HepG2 (cell line): ENCODE data around the gene CSNK1A1. TPM values are rescaled to one million over a fixed set of nuclear protein-coding genes. Genes with fewer than 3 reads are reported as not detected.

Source experiments
- AGO2 ChIP-seq: fragments of 200-400 bp; formaldehyde crosslinking; optimal IDR thresholded peaks from 2 replicates; pipeline ENCODE3; 2017; ENCODE audit warnings: mild to moderate bottlenecking, low read depth, low read length, moderate library complexity
- BCLAF1 ChIP-seq: fragments of 450-650 bp; IDR thresholded peaks from 2 replicates; pipeline ENCODE4 v1.6.1; 2017; ENCODE audit warnings: mild to moderate bottlenecking
- CHCHD3 ChIP-seq: sonication (generic); formaldehyde crosslinking; IDR thresholded peaks from 2 replicates; pipeline ENCODE4 v1.8.0; 2022; ENCODE audit warnings: mild to moderate bottlenecking, missing genetic modification reagents, moderate library complexity
- CREM ChIP-seq, 2 experiments: sonication (generic) in 1 of 2; formaldehyde crosslinking in 1 of 2; IDR thresholded peaks; 2 replicates each; pipeline versions ENCODE4 v1.4.0 to v1.6.1; 2016 to 2020; ENCODE audit warnings: antibody characterized with exemption in 1 of 2, mild to moderate bottlenecking in 1 of 2, missing genetic modification reagents in 1 of 2
- E2F5 ChIP-seq: sonication (generic); formaldehyde crosslinking; conservative IDR thresholded peaks from 2 replicates; pipeline ENCODE4 v1.4.0; 2020; ENCODE audit warnings: missing genetic modification reagents
- FOXO1 ChIP-seq: sonication (generic); formaldehyde crosslinking; IDR thresholded peaks from 2 replicates; pipeline ENCODE4 v1.4.0; 2020; ENCODE audit warnings: missing genetic modification reagents
- HDAC1 ChIP-seq: sonication (generic); formaldehyde crosslinking; IDR thresholded peaks from 2 replicates; pipeline ENCODE4 v1.5.1; 2020; ENCODE audit warnings: mild to moderate bottlenecking, missing genetic modification reagents
- RBM22 ChIP-seq: fragments of 200-400 bp; formaldehyde crosslinking; optimal IDR thresholded peaks from 2 replicates; pipeline ENCODE3; 2017; ENCODE audit warnings: mild to moderate bottlenecking, low read length, moderate library complexity
- RCOR2 ChIP-seq: IDR thresholded peaks from 2 replicates; pipeline ENCODE4 v1.6.1; 2016; ENCODE audit warnings: missing biosample characterization, missing genetic modification reagents
- SETDB1 ChIP-seq: sonication (generic); formaldehyde crosslinking; IDR thresholded peaks from 2 replicates; pipeline ENCODE4 v1.5.1; 2020; ENCODE audit warnings: missing genetic modification reagents, mild to moderate bottlenecking, borderline replicate concordance
- TFAP4 ChIP-seq: sonication (generic); IDR thresholded peaks from 2 replicates; pipeline ENCODE4 v1.6.1; 2016; ENCODE audit warnings: low read depth, borderline replicate concordance
- ZBTB38 ChIP-seq: sonication (generic); formaldehyde crosslinking; IDR thresholded peaks from 2 replicates; pipeline ENCODE4 v1.5.1; 2020; ENCODE audit warnings: mild to moderate bottlenecking, missing genetic modification reagents
- ZBTB4 ChIP-seq: sonication (generic); formaldehyde crosslinking; IDR thresholded peaks from 2 replicates; pipeline ENCODE4 v1.4.0; 2020; ENCODE audit warnings: missing genetic modification reagents, mild to moderate bottlenecking, borderline replicate concordance
- ZGPAT ChIP-seq: IDR thresholded peaks from 2 replicates; pipeline ENCODE4 v1.6.1; 2016; ENCODE audit warnings: mild to moderate bottlenecking
- ZNF10 ChIP-seq: sonication (generic); formaldehyde crosslinking; IDR thresholded peaks from 2 replicates; pipeline ENCODE4 v1.4.0; 2020; ENCODE audit warnings: mild to moderate bottlenecking, low read depth, missing genetic modification reagents, borderline replicate concordance
- ZNF232 ChIP-seq: sonication (generic); formaldehyde crosslinking; IDR thresholded peaks from 2 replicates; pipeline ENCODE4 v1.4.0; 2020; ENCODE audit warnings: missing genetic modification reagents, borderline replicate concordance
- ZNF782 ChIP-seq: sonication (generic); formaldehyde crosslinking; IDR thresholded peaks from 2 replicates; pipeline ENCODE4 v1.4.0; 2020; ENCODE audit warnings: missing genetic modification reagents, mild to moderate bottlenecking, borderline replicate concordance
- ZNF800 ChIP-seq: sonication (generic); formaldehyde crosslinking; IDR thresholded peaks from 2 replicates; pipeline ENCODE4 v1.4.0; 2020; ENCODE audit warnings: missing genetic modification reagents
- polyA plus RNA-seq, 8 experiments: library from polyadenylated mRNA; depleted of rRNA in 3 of 8; stranded (reverse) in 7 of 8; unstranded in 1 of 8; fragments of >200 nt; fragmentation: Illumina TruSeq in 4 of 8; extraction: Trizol in 4 of 8; gene quantifications; 2 replicates each; pipeline versions ENCODE4 v1.2.1 to v1.2.3, GENCODE V29; 2011 to 2016; ENCODE audit warnings: low read depth in 4 of 8, missing spikeins in 1 of 8, mixed read lengths in 1 of 8; ENCODE audit not compliant: insufficient read depth in 1 of 8
- total RNA-seq, 5 experiments: library from RNA; depleted of rRNA; stranded (reverse); fragments of >200 nt; fragmentation: Illumina TruSeq; extraction: Trizol; gene quantifications; 2 replicates each; pipeline ENCODE4 v1.2.3, GENCODE V29; 2016; ENCODE audit warnings: low read depth in 1 of 5

Gene CSNK1A1
- total and polyA plus RNA-seq, 2 of the 13 experiments (the other 11 are each of a cell fraction or from before 2014, with no cell fraction given): 89.0 to 149 TPM

GRCh38 chr5:149550594-149551226 is 529 bp downstream of the CSNK1A1 start (continued):
- TF ChIP-seq ZNF10 (no peak), ZNF232 (CRISPR knock-in tag) (0 out of 2 replicates have a peak, but pooled peaks have one; percentile 15), ZGPAT (no peak), SETDB1 (CRISPR knock-in tag) (no peak), ZNF800 (CRISPR knock-in tag) (no peak), E2F5 (no peak), TFAP4 (no peak), RCOR2 (CRISPR knock-in tag) (no peak), CHCHD3 (CRISPR knock-in tag) (no peak), BCLAF1 (no peak), ZBTB4 (no peak), HDAC1 (CRISPR knock-in tag) (no peak), CREM (IDR thresholded peaks at IDR 0.05) (no peak), CREM (CRISPR knock-in tag; IDR thresholded peaks at IDR 0.05) (no peak), FOXO1 (no peak), ZNF782 (no peak), ZBTB38 (CRISPR knock-in tag) (no peak), AGO2 (no peak), RBM22 (peak; percentile 24)
